Measurements from ENCODE around the gene PPM1H.

The PPM1H gene

GRCh38 chr12:62934799-62935674 lies at the start of gene PPM1H:
Gene PPM1H (minus strand): TSS chr12:62935150. CDS start chr12:62934736, 414 bp downstream.
- Histone ChIP-seq H3K4me1 (ENCODE audit: control insufficient read depth in 2 of 2, insufficient read depth in 2 of 2, low read length in 2 of 2) (peaks cover 8 to 11% of the 10 kb centered on the region in 2 donors), H3K27me3 (ENCODE audit: control insufficient read depth in 2 of 2, insufficient read depth in 2 of 2, low read length in 2 of 2) (no peaks in the 10 kb centered on the region), H3K9ac (ENCODE audit: low read depth in 1 of 2, low read length in 2 of 2) (peak within 1 kb of the TSS; percentile 44 to 47), H3K36me3 (ENCODE audit: control insufficient read depth in 2 of 2, insufficient read depth in 2 of 2, low read length in 2 of 2) (no peaks in the 10 kb centered on the region), H3K9me3 (ENCODE audit: control insufficient read depth in 2 of 2, low read length in 2 of 2) (no peaks in the 10 kb centered on the region), H3K4me3 (ENCODE audit: low read length in 2 of 2) (peak within 1 kb of the TSS; percentile 70 to 71), H3K27ac (ENCODE audit: low read depth in 2 of 2, low read length in 2 of 2) (peak within 1 kb of the TSS in 1 of 2 donors; percentile 32)

GRCh38 chr12:62983594-62983993 lies 48.6 kb upstream of the PPM1H start:
- Histone ChIP-seq H3K9me3 (ENCODE audit: control insufficient read depth in 2 of 2, low read length in 2 of 2) (no peaks in the 10 kb centered on the region), H3K4me1 (ENCODE audit: control insufficient read depth in 2 of 2, insufficient read depth in 2 of 2, low read length in 2 of 2) (no peaks in the 10 kb centered on the region), H3K9ac (ENCODE audit: low read depth in 1 of 2, low read length in 2 of 2) (no peak overlapping the region), H3K36me3 (ENCODE audit: control insufficient read depth in 2 of 2, insufficient read depth in 2 of 2, low read length in 2 of 2) (no peaks in the 10 kb centered on the region), H3K27ac (ENCODE audit: low read depth in 2 of 2, low read length in 2 of 2) (no peak overlapping the region), H3K27me3 (ENCODE audit: control insufficient read depth in 2 of 2, insufficient read depth in 2 of 2, low read length in 2 of 2) (no peaks in the 10 kb centered on the region), H3K4me3 (ENCODE audit: low read length in 2 of 2) (no peak overlapping the region)

- Histone ChIP-seq H3K27ac (ENCODE audit: low read depth in 2 of 2, low read length in 2 of 2) (no peak overlapping the region), H3K36me3 (ENCODE audit: control insufficient read depth in 2 of 2, insufficient read depth in 2 of 2, low read length in 2 of 2) (no peaks in the 10 kb centered on the region), H3K27me3 (ENCODE audit: control insufficient read depth in 2 of 2, insufficient read depth in 2 of 2, low read length in 2 of 2) (no peaks in the 10 kb centered on the region), H3K9me3 (ENCODE audit: control insufficient read depth in 2 of 2, low read length in 2 of 2) (no peaks in the 10 kb centered on the region), H3K9ac (ENCODE audit: low read depth in 1 of 2, low read length in 2 of 2) (no peak overlapping the region), H3K4me3 (ENCODE audit: low read length in 2 of 2) (no peak overlapping the region), H3K4me1 (ENCODE audit: control insufficient read depth in 2 of 2, insufficient read depth in 2 of 2, low read length in 2 of 2) (no peaks in the 10 kb centered on the region)
Measured at GRCh38 chr12:62978768-62979167, 43.8 kb upstream of the PPM1H start.

- no peaks in the 10 kb centered on the region for H3K36me3 ChIP-seq (ENCODE audit: control insufficient read depth in 2 of 2, insufficient read depth in 2 of 2, low read length in 2 of 2)
- H3K9me3 ChIP-seq (ENCODE audit: control insufficient read depth in 2 of 2, low read length in 2 of 2), result no peaks in the 10 kb centered on the region
- no peaks in the 10 kb centered on the region for H3K4me1 ChIP-seq (ENCODE audit: control insufficient read depth in 2 of 2, insufficient read depth in 2 of 2, low read length in 2 of 2)
- H3K27ac ChIP-seq (ENCODE audit: low read depth in 2 of 2, low read length in 2 of 2), result no peak overlapping the region
- H3K27me3 ChIP-seq (ENCODE audit: control insufficient read depth in 2 of 2, insufficient read depth in 2 of 2, low read length in 2 of 2), result no peaks in the 10 kb centered on the region
- H3K9ac ChIP-seq (ENCODE audit: low read depth in 1 of 2, low read length in 2 of 2), result no peak overlapping the region
- H3K4me3 ChIP-seq (ENCODE audit: low read length in 2 of 2), result no peak overlapping the region
Measured at GRCh38 chr12:62977883-62978282, 42.9 kb upstream of the PPM1H start.

- Histone ChIP-seq H3K9me3 (ENCODE audit: control insufficient read depth in 2 of 2, low read length in 2 of 2) (no peaks in the 10 kb centered on the region), H3K4me3 (ENCODE audit: low read length in 2 of 2) (no peak overlapping the region), H3K36me3 (ENCODE audit: control insufficient read depth in 2 of 2, insufficient read depth in 2 of 2, low read length in 2 of 2) (no peaks in the 10 kb centered on the region), H3K27me3 (ENCODE audit: control insufficient read depth in 2 of 2, insufficient read depth in 2 of 2, low read length in 2 of 2) (no peaks in the 10 kb centered on the region), H3K9ac (ENCODE audit: low read depth in 1 of 2, low read length in 2 of 2) (no peak overlapping the region), H3K4me1 (ENCODE audit: control insufficient read depth in 2 of 2, insufficient read depth in 2 of 2, low read length in 2 of 2) (no peaks in the 10 kb centered on the region), H3K27ac (ENCODE audit: low read depth in 2 of 2, low read length in 2 of 2) (no peak overlapping the region)
Measured at GRCh38 chr12:62977418-62977817, 42.5 kb upstream of the PPM1H start.

- Histone ChIP-seq H3K27ac (ENCODE audit: low read depth in 2 of 2, low read length in 2 of 2) (no peak overlapping the region), H3K27me3 (ENCODE audit: control insufficient read depth in 2 of 2, insufficient read depth in 2 of 2, low read length in 2 of 2) (no peaks in the 10 kb centered on the region), H3K4me3 (ENCODE audit: low read length in 2 of 2) (no peak overlapping the region), H3K9ac (ENCODE audit: low read depth in 1 of 2, low read length in 2 of 2) (no peak overlapping the region), H3K9me3 (ENCODE audit: control insufficient read depth in 2 of 2, low read length in 2 of 2) (no peaks in the 10 kb centered on the region), H3K36me3 (ENCODE audit: control insufficient read depth in 2 of 2, insufficient read depth in 2 of 2, low read length in 2 of 2) (no peaks in the 10 kb centered on the region), H3K4me1 (ENCODE audit: control insufficient read depth in 2 of 2, insufficient read depth in 2 of 2, low read length in 2 of 2) (no peaks in the 10 kb centered on the region)
Measured at GRCh38 chr12:62976110-62976662, 41.2 kb upstream of the PPM1H start.

- Histone ChIP-seq H3K4me1 (ENCODE audit: control insufficient read depth in 2 of 2, insufficient read depth in 2 of 2, low read length in 2 of 2) (no peaks in the 10 kb centered on the region), H3K4me3 (ENCODE audit: low read length in 2 of 2) (no peak overlapping the region)
Measured at GRCh38 chr12:62971769-62972525, 37.0 kb upstream of the PPM1H start.

GRCh38 chr12:62969695-62970094 lies 34.7 kb upstream of the PPM1H start:
- Histone ChIP-seq H3K9me3 (ENCODE audit: control insufficient read depth in 2 of 2, low read length in 2 of 2) (no peaks in the 10 kb centered on the region), H3K36me3 (ENCODE audit: control insufficient read depth in 2 of 2, insufficient read depth in 2 of 2, low read length in 2 of 2) (no peaks in the 10 kb centered on the region), H3K27ac (ENCODE audit: low read depth in 2 of 2, low read length in 2 of 2) (no peak overlapping the region), H3K9ac (ENCODE audit: low read depth in 1 of 2, low read length in 2 of 2) (no peak overlapping the region), H3K27me3 (ENCODE audit: control insufficient read depth in 2 of 2, insufficient read depth in 2 of 2, low read length in 2 of 2) (no peaks in the 10 kb centered on the region), H3K4me1 (ENCODE audit: control insufficient read depth in 2 of 2, insufficient read depth in 2 of 2, low read length in 2 of 2) (no peaks in the 10 kb centered on the region), H3K4me3 (ENCODE audit: low read length in 2 of 2) (no peak overlapping the region)

More at GRCh38 chr12:62971769-62972525, 37.0 kb upstream of the PPM1H start:
- H3K27me3 ChIP-seq (ENCODE audit: control insufficient read depth in 2 of 2, insufficient read depth in 2 of 2, low read length in 2 of 2), result no peaks in the 10 kb centered on the region
- H3K27ac ChIP-seq (ENCODE audit: low read depth in 2 of 2, low read length in 2 of 2), result no peak overlapping the region
- no peak overlapping the region for H3K9ac ChIP-seq (ENCODE audit: low read depth in 1 of 2, low read length in 2 of 2)
- H3K9me3 ChIP-seq (ENCODE audit: control insufficient read depth in 2 of 2, low read length in 2 of 2), result no peaks in the 10 kb centered on the region
- no peaks in the 10 kb centered on the region for H3K36me3 ChIP-seq (ENCODE audit: control insufficient read depth in 2 of 2, insufficient read depth in 2 of 2, low read length in 2 of 2)

GRCh38 chr12:62967701-62968100 lies 32.8 kb upstream of the PPM1H start:
- Histone ChIP-seq H3K4me3 (ENCODE audit: low read length in 2 of 2) (no peak overlapping the region), H3K9me3 (ENCODE audit: control insufficient read depth in 2 of 2, low read length in 2 of 2) (no peaks in the 10 kb centered on the region), H3K27ac (ENCODE audit: low read depth in 2 of 2, low read length in 2 of 2) (no peak overlapping the region), H3K36me3 (ENCODE audit: control insufficient read depth in 2 of 2, insufficient read depth in 2 of 2, low read length in 2 of 2) (no peaks in the 10 kb centered on the region), H3K4me1 (ENCODE audit: control insufficient read depth in 2 of 2, insufficient read depth in 2 of 2, low read length in 2 of 2) (no peaks in the 10 kb centered on the region), H3K9ac (ENCODE audit: low read depth in 1 of 2, low read length in 2 of 2) (no peak overlapping the region), H3K27me3 (ENCODE audit: control insufficient read depth in 2 of 2, insufficient read depth in 2 of 2, low read length in 2 of 2) (no peaks in the 10 kb centered on the region)

- Histone ChIP-seq H3K9me3 (ENCODE audit: control insufficient read depth in 2 of 2, low read length in 2 of 2) (no peaks in the 10 kb centered on the region), H3K27me3 (ENCODE audit: control insufficient read depth in 2 of 2, insufficient read depth in 2 of 2, low read length in 2 of 2) (no peaks in the 10 kb centered on the region), H3K4me1 (ENCODE audit: control insufficient read depth in 2 of 2, insufficient read depth in 2 of 2, low read length in 2 of 2) (no peaks in the 10 kb centered on the region), H3K4me3 (ENCODE audit: low read length in 2 of 2) (no peak overlapping the region), H3K27ac (ENCODE audit: low read depth in 2 of 2, low read length in 2 of 2) (no peak overlapping the region), H3K9ac (ENCODE audit: low read depth in 1 of 2, low read length in 2 of 2) (no peak overlapping the region), H3K36me3 (ENCODE audit: control insufficient read depth in 2 of 2, insufficient read depth in 2 of 2, low read length in 2 of 2) (no peaks in the 10 kb centered on the region)
Measured at GRCh38 chr12:62966990-62967506, 32.1 kb upstream of the PPM1H start.
